GM12878 (cell line): Measurements from ENCODE around the gene GNA15. TPM values are rescaled to one million over a fixed set of nuclear protein-coding genes. Genes with fewer than 3 reads are reported as not detected.
A peak's percentile ranks its signal among the peaks of the same experiment; 100 is the strongest.

Source experiments
- ATAC-seq: fragments of 200-7000 bp; cut with Tn5 transposase; 3 replicates; pipeline ENCODE4 v1.9.1; 2020; ENCODE audit warnings: mild to moderate bottlenecking, moderate library complexity
- BruUV-seq: library from RNA; stranded (reverse); fragments of 400-500 nt; replicated peaks from 2 replicates; lab custom pipeline; 2021; lab: Mats Ljungman, UMichigan
- CTCF ChIA-PET: fragments of 300-600 bp; sonication (Branson Sonifier 250); formaldehyde crosslinking; extraction: SDS; loops from one replicate; lab custom pipeline; 2021; ENCODE audit warnings: inconsistent platforms; lab: Yijun Ruan, JAX
- POLR2A ChIA-PET: fragments of 350-600 bp; formaldehyde crosslinking; extraction: SDS; loops from one replicate; lab custom pipeline; 2021; ENCODE audit warnings: inconsistent platforms; lab: Charles Lee
- RAD21 ChIA-PET: fragments of 300-600 bp; sonication (Branson Sonifier 250); formaldehyde crosslinking; loops from one replicate; lab custom pipeline; 2023; ENCODE audit warnings: antibody characterized with exemption; ENCODE audit not compliant: unreplicated experiment; lab: Charles Lee
- SMC1A ChIA-PET: fragments of 300-600 bp; sonication (Branson Sonifier 250); formaldehyde crosslinking; loops from one replicate; lab custom pipeline; 2023; ENCODE audit not compliant: unreplicated experiment, uncharacterized antibody; lab: Charles Lee
- DNase-seq: peaks from one replicate; pipeline ENCODE4 v3.0.0-alpha.2; 2011; ENCODE audit warnings: low read depth, low spot score
- FAIRE-seq: peaks from 3 replicates; lab custom pipeline; 2011; peaks lifted over from hg19 to GRCh38; lab: Jason Lieb, UNC
- H2AFZ ChIP-seq: 2 replicates; pipeline ENCODE4 v1.6.0; 2011; ENCODE audit warnings: low read depth, low read length, control low read depth; ENCODE audit not compliant: control insufficient read depth
- H3K27ac ChIP-seq: 2 replicates; pipeline ENCODE4 v1.5.1; 2011; ENCODE audit warnings: control low read depth; ENCODE audit not compliant: control insufficient read depth, insufficient read depth
- H3K27me3 ChIP-seq, 2 experiments: replicated peaks in 1 of 2; 2 replicates each; pipeline versions ENCODE4 v1.6.0 to v1.6.1; 2011; ENCODE audit warnings: low read length in 1 of 2; ENCODE audit not compliant: control insufficient read depth in 2 of 2, insufficient read depth in 2 of 2
- H3K36me3 ChIP-seq, 2 experiments: 2 replicates each; pipeline ENCODE4 v1.5.1; 2011; ENCODE audit warnings: low read length in 1 of 2; ENCODE audit not compliant: control insufficient read depth in 2 of 2, insufficient read depth in 2 of 2
- H3K4me1 ChIP-seq: 2 replicates; pipeline ENCODE4 v1.6.1; 2011; ENCODE audit warnings: mild to moderate bottlenecking, low read length, moderate library complexity, mixed read lengths; ENCODE audit not compliant: control insufficient read depth, insufficient read depth
- H3K4me2 ChIP-seq: 2 replicates; pipeline ENCODE4 v1.6.0; 2011; ENCODE audit warnings: control low read depth; ENCODE audit not compliant: control insufficient read depth, insufficient read depth
- H3K4me3 ChIP-seq: fragments of 200-600 bp; sonication (generic); 2 replicates; pipeline ENCODE4 v1.5.1; 2016
- H3K79me2 ChIP-seq: 2 replicates; pipeline ENCODE4 v1.6.0; 2011; ENCODE audit warnings: low read length; ENCODE audit not compliant: control insufficient read depth, insufficient read depth
- H3K9ac ChIP-seq: 2 replicates; pipeline ENCODE4 v1.8.0; 2011; ENCODE audit warnings: low read length, control low read depth, mixed read lengths; ENCODE audit not compliant: control insufficient read depth, insufficient read depth
- H3K9me3 ChIP-seq: replicated peaks from 3 replicates; pipeline ENCODE4 v1.5.1; 2011; ENCODE audit warnings: mild to moderate bottlenecking, low read length; ENCODE audit not compliant: control insufficient read depth, insufficient read depth
- H4K20me1 ChIP-seq: 2 replicates; pipeline ENCODE4 v1.6.0; 2011; ENCODE audit not compliant: control insufficient read depth, insufficient read depth
- ASH2L ChIP-seq: fragments of 300-600, 200-600 bp; sonication (generic); IDR thresholded peaks from 2 replicates; pipeline ENCODE4 v1.6.1; 2017; ENCODE audit warnings: low read depth, mild to moderate bottlenecking, borderline replicate concordance
- BACH1 ChIP-seq: fragments of 450-650 bp; IDR thresholded peaks from 2 replicates; pipeline ENCODE4 v1.6.1; 2017; ENCODE audit warnings: mild to moderate bottlenecking, borderline replicate concordance
- CTCF ChIP-seq, 3 experiments: IDR thresholded peaks in 2 of 3; conservative IDR thresholded peaks in 1 of 3; 2 replicates each; pipeline ENCODE4 v1.5.1; 2011; ENCODE audit warnings: low read depth in 3 of 3, low read length in 3 of 3, mild to moderate bottlenecking in 3 of 3, control low read depth in 2 of 3, moderate library complexity in 2 of 3, inconsistent platforms in 1 of 3, mixed read lengths in 1 of 3; ENCODE audit not compliant: control insufficient read depth in 2 of 3, insufficient read depth in 1 of 3; ENCODE audit errors: extremely low read depth in 1 of 3
- ETV6 ChIP-seq, 2 experiments: fragments of 450-650 bp in 1 of 2; IDR thresholded peaks in 1 of 2; conservative IDR thresholded peaks in 1 of 2; 2 replicates each; pipeline ENCODE4 v1.6.1; 2014; ENCODE audit warnings: antibody characterized with exemption in 1 of 2, borderline replicate concordance in 1 of 2, low read depth in 1 of 2, mild to moderate bottlenecking in 1 of 2, moderate library complexity in 1 of 2
- IKZF1 ChIP-seq: fragments of 450-650 bp; conservative IDR thresholded peaks from 2 replicates; pipeline ENCODE4 v1.6.1; 2017; ENCODE audit warnings: antibody characterized with exemption, mild to moderate bottlenecking
- KAT2A ChIP-seq: conservative IDR thresholded peaks from 2 replicates; pipeline ENCODE4 v1.6.1; 2011; ENCODE audit warnings: low read depth, low read length; ENCODE audit not compliant: control insufficient read depth
- MXI1 ChIP-seq: fragments of 150-350 bp; IDR thresholded peaks from 2 replicates; pipeline ENCODE4 v1.6.1; 2011; ENCODE audit warnings: low read depth, mild to moderate bottlenecking, inconsistent platforms, low read length, improper control_type of control experiment
- POLR2AphosphoS2 ChIP-seq: IDR thresholded peaks from 2 replicates; pipeline ENCODE4 v1.6.1; 2011; ENCODE audit warnings: low read depth, mild to moderate bottlenecking, low read length, improper control_type of control experiment, moderate library complexity
- SMC3 ChIP-seq: IDR thresholded peaks from 2 replicates; pipeline ENCODE4 v1.6.1; 2011; ENCODE audit warnings: low read length, improper control_type of control experiment, borderline replicate concordance
- SP1 ChIP-seq: IDR thresholded peaks from one replicate; pipeline ENCODE4 v1.6.1; 2011; ENCODE audit warnings: low read depth, low read length
- SPI1 ChIP-seq: IDR thresholded peaks from 2 replicates; pipeline ENCODE4 v1.6.1; 2011; ENCODE audit warnings: low read depth, mild to moderate bottlenecking, low read length, moderate library complexity, borderline replicate concordance; ENCODE audit not compliant: insufficient read depth
- SUZ12 ChIP-seq: fragments of 200-600 bp; sonication (generic); IDR thresholded peaks from one replicate; pipeline ENCODE4 v1.6.1; 2018; ENCODE audit warnings: antibody characterized with exemption, mild to moderate bottlenecking; ENCODE audit not compliant: unreplicated experiment
- TARDBP ChIP-seq: IDR thresholded peaks from 2 replicates; pipeline ENCODE4 v1.6.1; 2016; ENCODE audit warnings: borderline replicate concordance
- YBX1 ChIP-seq: fragments of 450-650 bp; IDR thresholded peaks from 2 replicates; pipeline ENCODE4 v1.6.1; 2016; ENCODE audit warnings: antibody characterized with exemption
- YY1 ChIP-seq: IDR thresholded peaks from 2 replicates; pipeline ENCODE4 v1.6.1; 2011; ENCODE audit warnings: low read depth, mild to moderate bottlenecking, low read length
- ZNF687 ChIP-seq: fragments of 450-650 bp; IDR thresholded peaks from 2 replicates; pipeline ENCODE4 v1.6.1; 2017; ENCODE audit warnings: mild to moderate bottlenecking, moderate library complexity
- ZZZ3 ChIP-seq: IDR thresholded peaks from 2 replicates; pipeline ENCODE4 v1.6.1; 2011; ENCODE audit warnings: low read depth; ENCODE audit not compliant: control insufficient read depth, insufficient read length
- WGBS: methylation state at CpG from one replicate; pipeline ENCODE4 v1.1.6; 2016; ENCODE audit warnings: low lambda C conversion rate; ENCODE audit not compliant: insufficient replicate concordance, insufficient coverage; ENCODE audit errors: missing lambda C conversion rate; 5-methylcytosine and 5-hydroxymethylcytosine counted together
- in situ Hi-C: fragments of 300-500 bp; cut with MboI; formaldehyde crosslinking; loops from 9 replicates; pipeline ENCODE4 v1.14.3; 2018; ENCODE audit warnings: mixed read lengths
- intact Hi-C: fragments of 100-400 bp; cut with micrococcal nuclease; formaldehyde crosslinking; loops from one replicate; pipeline ENCODE4 v1.14.2; 2022; ENCODE audit not compliant: unreplicated experiment
- polyA plus RNA-seq, 11 experiments: library from polyadenylated mRNA; depleted of rRNA in 4 of 11; unstranded in 6 of 11; stranded (reverse) in 5 of 11; fragments of >200 nt; fragmentation: Nextera tagmentation in 4 of 11; fragmentation: Illumina TruSeq in 1 of 11; extraction: Ambion mirVana in 4 of 11; extraction: Trizol in 1 of 11; gene quantifications; 1 replicate in 1 of 11; 2 replicates in 10 of 11; pipeline versions ENCODE4 v1.2.1 to v1.2.3, GENCODE V29; 2011 to 2016; ENCODE audit warnings: inconsistent platforms in 2 of 11, missing spikeins in 2 of 11, low read depth in 1 of 11
- total RNA-seq, 4 experiments: library from RNA; depleted of rRNA in 3 of 4; stranded (reverse); fragments of >200 nt in 3 of 4; fragmentation: Illumina TruSeq in 1 of 4; extraction: Trizol in 1 of 4; gene quantifications; 2 replicates each; pipeline versions ENCODE4 v1.2.1 to v1.2.3, GENCODE V29; 2013 to 2021

Gene GNA15
- total and polyA plus RNA-seq, 10 of the 15 experiments (the other 5 are each of a cell fraction or from before 2014, with no cell fraction given) = 0.42 to 18.0 (median 9.4) TPM

DNA sequence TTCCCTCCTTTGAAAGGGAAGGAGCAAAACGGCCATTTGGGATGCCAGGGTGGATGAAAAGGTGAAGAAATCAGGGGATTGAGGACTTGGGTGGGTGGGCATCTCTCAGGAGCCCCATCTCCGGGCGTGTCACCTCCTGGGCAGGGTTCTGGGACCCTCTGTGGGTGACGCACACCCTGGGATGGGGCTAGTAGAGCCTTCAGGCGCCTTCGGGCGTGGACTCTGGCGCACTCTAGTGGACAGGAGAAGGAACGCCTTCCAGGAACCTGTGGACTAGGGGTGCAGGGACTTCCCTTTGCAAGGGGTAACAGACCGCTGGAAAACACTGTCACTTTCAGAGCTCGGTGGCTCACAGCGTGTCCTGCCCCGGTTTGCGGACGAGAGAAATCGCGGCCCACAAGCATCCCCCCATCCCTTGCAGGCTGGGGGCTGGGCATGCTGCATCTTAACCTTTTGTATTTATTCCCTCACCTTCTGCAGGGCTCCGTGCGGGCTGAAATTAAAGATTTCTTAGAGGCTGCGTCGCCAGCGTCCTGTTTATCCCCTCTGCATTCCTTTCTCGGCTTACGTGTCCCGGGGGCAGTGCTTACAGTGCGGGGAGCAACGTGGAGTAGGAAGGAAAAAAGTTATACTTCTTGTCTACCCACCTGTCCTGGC, 27.5 kb downstream of the GNA15 start:
- ChIA-PET CTCF (interaction anchor here (0.6 to 4.1 kb wide), 12 partner anchors 17 to 211 kb away, joined by 3 to 35 read pairs (median 4); no protein-coding TSS in a partner anchor), SMC1A (interaction anchor here (0.9 to 1.0 kb wide), 2 partner anchors 60 to 88 kb away, joined by 3 read pairs; no protein-coding TSS in a partner anchor), POLR2A (no interaction called here), RAD21 (interaction anchor here (1.1 to 1.5 kb wide), 2 partner anchors 31 to 35 kb away, joined by 4 to 7 read pairs; no protein-coding TSS in a partner anchor)
- Histone ChIP-seq H4K20me1 (no peaks in the 10 kb centered on the region), H3K27ac (no peak overlapping the region), H2AFZ (no peak overlapping the region), H3K27me3 (no peaks in the 10 kb centered on the region), H3K4me2 (no peak overlapping the region), H3K9ac (no peak overlapping the region), H3K79me2 (no peaks in the 10 kb centered on the region), H3K9me3 (no peaks in the 10 kb centered on the region; the same call in 2 of the 3 replicates), H3K4me3 (no peak overlapping the region), H3K36me3 (peaks cover 0 to 3% of the 10 kb centered on the region in 2 experiments; a peak in 3 of 4 replicates), H3K4me1 (no peaks in the 10 kb centered on the region)
- intact Hi-C loops (loop anchor here (1.0 to 2.0 kb wide), 4 partner anchors 17 to 201 kb away; no protein-coding TSS in a partner anchor), in situ Hi-C loops (loop anchor here (5.0 kb wide), 2 partner anchors 86 to 206 kb away; no protein-coding TSS in a partner anchor)
- no TSS peak for BruUV-seq
- peak; percentile 90 for FAIRE-seq
- DNase-seq = no peak
- ATAC-seq = peak; percentile 99
- 14% methylated on average over 27 of the region's 27 CpGs for WGBS
- TF ChIP-seq SPI1 = peak; percentile 43; the same call in 1 of the 2 replicates
- no peak for TF ChIP-seq ZNF687
- no peak for TF ChIP-seq SP1
- 0 out of 2 replicates have a peak, but pooled peaks have one; percentile 17 for TF ChIP-seq IKZF1
- TF ChIP-seq YY1 = peak; percentile 81
- TF ChIP-seq BACH1 = peak; percentile 54; the same call in 1 of the 2 replicates
- TF ChIP-seq TARDBP = no peak
- no peak for TF ChIP-seq ZZZ3
- no peak for TF ChIP-seq POLR2AphosphoS2
- peak; percentile 95 to 99 (median 98); a peak in 5 of 6 replicates for TF ChIP-seq CTCF (IDR thresholded peaks at IDR 0.05 in 2 of 3, conservative IDR thresholded peaks at IDR 0.05 in 1 of 3; ENCODE audit: control insufficient read depth in 2 of 3, extremely low read depth in 1 of 3, insufficient read depth in 1 of 3, low read depth in 3 of 3, low read length in 3 of 3)
- no peak for TF ChIP-seq SUZ12
- TF ChIP-seq SMC3 = peak; percentile 92
- TF ChIP-seq KAT2A = no peak
- TF ChIP-seq ETV6 (conservative IDR thresholded peaks at IDR 0.05 in 1 of 2, IDR thresholded peaks at IDR 0.05 in 1 of 2; ENCODE audit: borderline replicate concordance in 1 of 2, low read depth in 1 of 2) = no peak
- TF ChIP-seq YBX1 = no peak
- TF ChIP-seq ASH2L = no peak
- TF ChIP-seq MXI1 = 0 out of 2 replicates have a peak, but pooled peaks have one; percentile 42
